Measurements from ENCODE around the gene SLC7A4.
"Not testable (repeated sequence)": the region's sequence is repeated elsewhere in the genome, so short reads cannot be mapped to it uniquely, and the experiment has no call there.

SLC7A4 gene

GRCh38 chr22:21032037-21032867 is at the start of gene SLC7A4:
SLC7A4 (minus strand) TSS chr22:21032561; CDS start chr22:21031812, 749 bp downstream.
- DNase-seq, result peak; percentile 35

- DNase-seq, result no peak
These were observed 48.2 kb upstream of the SLC7A4 start for GRCh38 chr22:21080435-21081137.

GRCh38 chr22:21079493-21079892 is 47.1 kb upstream of the SLC7A4 start:
- DNase-seq, result no peak

GRCh38 chr22:21078916-21079315 is 46.6 kb upstream of the SLC7A4 start:
- DNase-seq, result no peak

- DNase-seq, result no peak
These were observed 45.6 kb upstream of the SLC7A4 start for GRCh38 chr22:21077884-21078508.

- DNase-seq, result no peak
These were observed 44.7 kb upstream of the SLC7A4 start for GRCh38 chr22:21076912-21077625.

GRCh38 chr22:21075516-21076138 is 43.3 kb upstream of the SLC7A4 start:
- no peak for DNase-seq

- DNase-seq, result no peak
These were observed 41.8 kb upstream of the SLC7A4 start for GRCh38 chr22:21074102-21074715.

GRCh38 chr22:21073482-21073881 is 41.1 kb upstream of the SLC7A4 start:
- no peak for DNase-seq

GRCh38 chr22:21073023-21073422 is 40.7 kb upstream of the SLC7A4 start:
- no peak for DNase-seq

GRCh38 chr22:21071796-21072195 is 39.4 kb upstream of the SLC7A4 start:
- DNase-seq, result not testable (repeated sequence)

GRCh38 chr22:21070690-21071615 is 38.6 kb upstream of the SLC7A4 start:
- DNase-seq, result no peak

- DNase-seq, result no peak
These were observed 37.0 kb upstream of the SLC7A4 start for GRCh38 chr22:21069375-21069774.

- DNase-seq, result no peak
These were observed 36.4 kb upstream of the SLC7A4 start for GRCh38 chr22:21068681-21069276.

- no peak for DNase-seq
These were observed 35.7 kb upstream of the SLC7A4 start for GRCh38 chr22:21067901-21068680.

- DNase-seq, result no peak
These were observed 34.9 kb upstream of the SLC7A4 start for GRCh38 chr22:21067075-21067900.

- no peak for DNase-seq
These were observed 32.8 kb upstream of the SLC7A4 start for GRCh38 chr22:21064917-21065864.

Measured in femur (tissue), 1 donor.